ENCODE data around the gene TMEM131L.

The TMEM131L gene

DNA sequence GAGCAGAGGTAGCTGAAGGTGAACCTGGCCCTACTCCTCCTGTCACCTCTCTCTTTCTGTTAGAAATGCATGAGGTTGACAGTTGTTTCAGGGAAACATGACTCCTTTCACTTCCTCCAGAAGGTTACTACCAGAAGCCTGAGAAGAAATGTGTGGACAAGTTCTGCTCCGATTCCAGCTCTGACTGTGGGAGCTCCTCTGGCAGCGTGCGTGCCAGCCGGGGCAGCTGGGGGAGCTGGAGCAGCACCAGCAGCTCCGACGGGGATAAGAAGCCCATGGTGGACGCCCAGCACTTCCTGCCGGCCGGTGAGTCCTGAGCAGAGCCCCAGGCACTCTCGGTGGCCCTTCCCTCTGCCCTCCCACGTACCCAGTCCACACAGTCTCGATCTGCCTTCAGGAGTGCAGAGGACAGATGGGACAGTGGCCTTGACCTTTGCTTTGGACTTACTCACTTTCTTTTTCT lies 156.6 kb downstream of the TMEM131L start:
- Mint-ChIP-seq H3K27me3 (no peaks in the 10 kb centered on the region), H3K27ac (peak overlapping the region; percentile 38), H3K4me3 (no peak overlapping the region), H3K4me1 (peaks cover 14% of the 10 kb centered on the region), H3K9me3 (no peaks in the 10 kb centered on the region), H3K36me3 (peaks cover 68% of the 10 kb centered on the region)
- peak; percentile 24 for ATAC-seq

GRCh38 chr4:153623491-153623890 lies 157.3 kb downstream of the TMEM131L start:
- no peak overlapping the region for H3K4me3 Mint-ChIP-seq
- no peak for ATAC-seq

DNA sequence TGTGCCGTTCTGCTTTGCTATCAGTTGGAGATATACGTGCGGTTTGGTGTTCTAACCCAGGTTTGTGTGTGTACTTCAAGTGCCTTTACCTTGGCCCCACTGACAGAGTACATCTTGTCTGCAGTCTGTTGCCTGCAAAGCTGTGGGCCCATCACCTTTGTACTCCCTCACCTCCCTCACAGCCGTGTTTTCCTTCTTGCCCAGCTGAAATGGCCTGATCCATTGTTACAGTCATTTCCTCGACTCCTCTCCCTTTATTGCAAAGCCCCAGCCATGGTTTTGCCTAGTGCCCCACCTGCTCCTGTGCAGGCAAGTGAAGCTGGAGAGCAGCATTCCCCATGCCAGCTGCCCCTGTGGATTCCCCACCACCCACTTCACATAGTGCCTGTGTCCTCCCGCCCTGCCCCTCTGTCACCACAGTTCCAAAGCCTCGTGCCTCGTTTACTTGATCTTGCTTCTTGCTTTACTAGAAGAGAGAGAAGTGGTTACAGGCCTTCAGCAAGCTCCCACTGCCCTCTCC lies 162.7 kb downstream of the TMEM131L start:
- ATAC-seq, result no peak
- H3K4me1 Mint-ChIP-seq, result no peaks in the 10 kb centered on the region
- H3K9me3 Mint-ChIP-seq, result no peaks in the 10 kb centered on the region
- H3K36me3 Mint-ChIP-seq, result peaks cover 81% of the 10 kb centered on the region
- H3K27me3 Mint-ChIP-seq, result no peaks in the 10 kb centered on the region
- H3K4me3 Mint-ChIP-seq, result no peak overlapping the region
- no peak overlapping the region for H3K27ac Mint-ChIP-seq

More at GRCh38 chr4:153623491-153623890, 157.3 kb downstream of the TMEM131L start:
- H3K36me3 Mint-ChIP-seq, result peaks cover 71% of the 10 kb centered on the region
- H3K27ac Mint-ChIP-seq, result peak overlapping the region; percentile 38
- no peaks in the 10 kb centered on the region for H3K27me3 Mint-ChIP-seq
- no peaks in the 10 kb centered on the region for H3K9me3 Mint-ChIP-seq
- peaks cover 14% of the 10 kb centered on the region for H3K4me1 Mint-ChIP-seq

- Mint-ChIP-seq H3K27ac (peak overlapping the region; percentile 28), H3K4me3 (no peak overlapping the region), H3K4me1 (no peaks in the 10 kb centered on the region), H3K36me3 (peaks cover 86% of the 10 kb centered on the region), H3K27me3 (no peaks in the 10 kb centered on the region), H3K9me3 (no peaks in the 10 kb centered on the region)
- no peak for ATAC-seq
Measured at GRCh38 chr4:153629776-153630175, 163.6 kb downstream of the TMEM131L start.

DNA sequence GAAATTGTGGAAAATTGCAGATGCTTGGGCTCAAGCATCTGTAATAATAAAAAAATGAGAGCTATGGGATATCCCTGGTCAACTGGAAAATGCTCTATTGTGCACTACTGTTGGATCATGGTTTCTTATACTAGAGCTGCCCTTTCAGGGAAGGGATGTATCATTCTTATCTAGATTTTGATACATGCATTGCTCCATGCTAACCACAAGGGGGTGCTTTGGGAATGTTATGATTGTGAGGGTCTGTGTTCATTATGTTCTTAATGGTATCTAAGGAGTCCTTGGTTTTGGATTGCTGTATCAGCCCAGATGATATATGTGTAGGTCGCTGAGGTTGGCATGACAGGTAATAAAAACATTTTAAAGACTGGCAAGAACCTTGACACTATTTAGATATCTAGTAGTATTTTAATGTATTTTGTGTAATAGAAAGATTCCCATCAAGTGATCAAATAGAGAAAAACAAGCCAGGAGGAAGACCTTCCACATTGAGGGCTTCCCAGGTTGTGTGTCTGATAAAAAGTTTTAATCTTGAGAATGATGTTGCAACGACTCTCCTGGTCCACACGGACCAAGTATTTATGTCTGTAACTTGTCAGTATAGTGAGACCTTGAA lies 168.7 kb downstream of the TMEM131L start:
- Mint-ChIP-seq H3K4me3 (no peak overlapping the region), H3K27me3 (no peaks in the 10 kb centered on the region), H3K36me3 (peaks cover 75% of the 10 kb centered on the region), H3K4me1 (peaks cover 7% of the 10 kb centered on the region), H3K9me3 (no peaks in the 10 kb centered on the region), H3K27ac (no peak overlapping the region)
- no peak for ATAC-seq

- peaks cover 65% of the 10 kb centered on the region for H3K36me3 Mint-ChIP-seq
- H3K27ac Mint-ChIP-seq, result no peak overlapping the region
- no peaks in the 10 kb centered on the region for H3K9me3 Mint-ChIP-seq
- no peak overlapping the region for H3K4me3 Mint-ChIP-seq
- no peaks in the 10 kb centered on the region for H3K27me3 Mint-ChIP-seq
- no peak for ATAC-seq
- peaks cover 12% of the 10 kb centered on the region for H3K4me1 Mint-ChIP-seq
Measured at GRCh38 chr4:153635846-153636245, 169.7 kb downstream of the TMEM131L start.

DNA sequence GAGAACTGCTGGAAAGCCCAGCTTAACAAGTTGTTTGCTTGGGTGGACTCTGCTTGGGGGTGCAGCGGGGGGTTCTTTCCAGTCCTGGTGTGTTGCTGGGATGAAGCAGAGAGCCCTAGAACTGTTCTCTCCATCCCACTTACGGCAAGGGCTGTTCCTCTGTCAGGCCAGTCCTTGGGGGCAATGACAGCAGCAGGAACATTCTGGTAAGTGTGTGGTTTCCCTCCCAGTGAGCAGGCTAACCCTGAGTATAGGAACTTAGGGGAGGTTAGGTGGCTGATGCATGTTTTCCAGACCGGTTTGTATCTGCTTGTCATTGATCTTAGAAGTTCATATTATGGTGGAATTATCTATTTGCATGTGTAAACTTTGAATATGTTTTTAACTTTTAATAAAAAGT lies 171.0 kb downstream of the TMEM131L start:
- H3K27ac Mint-ChIP-seq, result no peak overlapping the region
- ATAC-seq, result no peak
- no peaks in the 10 kb centered on the region for H3K9me3 Mint-ChIP-seq
- H3K27me3 Mint-ChIP-seq, result no peaks in the 10 kb centered on the region
- peaks cover 55% of the 10 kb centered on the region for H3K36me3 Mint-ChIP-seq
- no peak overlapping the region for H3K4me3 Mint-ChIP-seq
- peaks cover 21% of the 10 kb centered on the region for H3K4me1 Mint-ChIP-seq

DNA sequence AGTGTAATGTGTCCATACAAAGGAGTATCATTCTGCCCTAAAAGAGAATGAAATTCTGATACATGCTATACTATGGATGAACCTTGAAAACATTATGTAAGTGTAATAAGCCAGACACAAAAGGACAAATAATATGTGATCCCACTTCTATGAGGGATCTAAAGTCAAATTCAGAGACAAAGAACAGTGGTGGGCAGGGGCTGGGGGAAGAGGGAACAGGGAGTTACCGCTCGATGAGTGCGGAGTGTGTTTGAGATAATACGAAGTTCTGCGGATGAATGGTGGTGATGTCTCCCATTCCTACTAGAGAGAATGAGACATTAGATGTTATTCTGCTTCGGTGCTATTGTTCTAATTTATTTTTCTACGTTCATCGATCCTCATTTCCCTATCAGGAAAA lies 171.9 kb downstream of the TMEM131L start:
- Mint-ChIP-seq H3K36me3 (peaks cover 48% of the 10 kb centered on the region), H3K27me3 (no peaks in the 10 kb centered on the region), H3K27ac (no peak overlapping the region), H3K9me3 (no peaks in the 10 kb centered on the region), H3K4me3 (no peak overlapping the region), H3K4me1 (peaks cover 21% of the 10 kb centered on the region)
- ATAC-seq, result no peak

DNA sequence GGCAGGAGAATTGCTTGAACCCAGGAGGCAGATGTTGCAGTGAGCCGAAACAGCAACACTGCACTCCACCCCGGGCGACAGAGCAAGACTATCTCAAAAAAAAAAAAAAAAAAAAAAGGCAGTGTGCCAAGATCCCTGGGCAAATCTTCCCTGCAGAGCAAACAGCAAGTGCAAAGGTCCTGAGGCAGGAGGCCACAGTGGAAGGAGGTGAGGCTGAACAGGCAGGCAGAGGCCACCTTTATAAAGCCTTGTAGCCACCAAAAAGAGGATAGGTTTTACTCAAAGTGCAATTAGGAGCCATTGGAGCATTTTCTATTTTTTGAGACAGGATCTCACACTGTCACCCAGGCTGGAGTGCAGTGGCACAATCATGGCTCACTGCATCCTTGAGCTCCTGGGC lies 172.8 kb downstream of the TMEM131L start:
- no peak overlapping the region for H3K27ac Mint-ChIP-seq
- peaks cover 46% of the 10 kb centered on the region for H3K36me3 Mint-ChIP-seq
- H3K9me3 Mint-ChIP-seq, result no peaks in the 10 kb centered on the region
- H3K27me3 Mint-ChIP-seq, result no peaks in the 10 kb centered on the region
- H3K4me3 Mint-ChIP-seq, result no peak overlapping the region
- no peak for ATAC-seq
- peaks cover 21% of the 10 kb centered on the region for H3K4me1 Mint-ChIP-seq

- Mint-ChIP-seq H3K9me3 (no peaks in the 10 kb centered on the region), H3K4me3 (no peak overlapping the region), H3K4me1 (peaks cover 21% of the 10 kb centered on the region), H3K27me3 (no peaks in the 10 kb centered on the region), H3K27ac (peak overlapping the region; percentile 38), H3K36me3 (peaks cover 34% of the 10 kb centered on the region)
- no peak for ATAC-seq
Measured at GRCh38 chr4:153639833-153640802, 174.0 kb downstream of the TMEM131L start.

GRCh38 chr4:153641532-153641931 lies 175.4 kb downstream of the TMEM131L start:
- H3K36me3 Mint-ChIP-seq, result peaks cover 20% of the 10 kb centered on the region
- no peaks in the 10 kb centered on the region for H3K9me3 Mint-ChIP-seq
- H3K27ac Mint-ChIP-seq, result peak overlapping the region; percentile 54
- no peaks in the 10 kb centered on the region for H3K27me3 Mint-ChIP-seq
- peaks cover 21% of the 10 kb centered on the region for H3K4me1 Mint-ChIP-seq
- H3K4me3 Mint-ChIP-seq, result no peak overlapping the region
- ATAC-seq, result peak; percentile 55

DNA sequence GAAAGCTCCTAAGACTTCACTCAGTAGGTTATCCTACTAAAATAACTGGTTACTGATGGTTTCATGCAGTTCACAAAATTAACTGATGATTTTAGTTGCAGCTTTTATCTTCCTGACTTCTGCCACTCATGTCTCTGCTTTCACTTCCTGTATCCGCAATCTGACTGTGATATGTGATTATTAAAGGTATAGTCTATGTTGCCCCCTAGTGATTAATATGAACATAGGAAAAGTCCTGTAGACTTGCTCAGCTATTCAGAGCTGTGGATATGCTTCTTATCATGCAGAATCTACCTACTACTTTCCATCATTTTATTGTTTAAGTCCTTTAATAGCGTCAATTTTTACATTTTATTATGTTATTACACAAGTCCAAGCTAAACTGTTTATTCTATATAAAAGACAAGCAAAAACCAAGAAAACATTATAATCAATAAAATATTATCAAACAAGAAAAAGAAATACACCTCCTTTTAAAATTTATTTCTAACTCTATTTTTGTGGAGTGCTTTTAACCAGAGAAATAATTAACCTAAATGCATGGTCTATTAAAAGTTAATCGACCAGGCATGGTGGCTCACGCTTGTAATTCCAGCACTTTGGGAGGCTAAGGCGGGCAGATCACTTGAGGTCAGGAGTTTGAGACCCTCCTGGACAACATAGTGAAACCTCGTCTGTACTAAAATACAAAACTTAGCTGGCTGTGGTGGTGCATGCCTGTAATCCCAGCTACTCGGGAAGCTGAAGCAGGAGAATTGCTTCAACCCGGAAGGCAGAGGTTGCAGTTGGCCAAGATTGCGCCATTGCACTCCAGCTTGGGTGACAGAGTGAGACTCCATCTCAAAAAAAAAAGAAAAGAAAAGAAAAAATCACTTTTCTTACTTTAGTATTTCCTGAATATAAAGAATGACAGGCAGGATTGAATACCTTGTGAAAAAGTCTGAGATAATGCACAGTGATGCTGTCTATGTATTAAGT lies 177.5 kb downstream of the TMEM131L start:
- Mint-ChIP-seq H3K4me1 (peaks cover 26% of the 10 kb centered on the region), H3K4me3 (no peak overlapping the region), H3K9me3 (no peaks in the 10 kb centered on the region), H3K36me3 (peaks cover under 1% of the 10 kb centered on the region), H3K27me3 (no peaks in the 10 kb centered on the region), H3K27ac (no peak overlapping the region)
- ATAC-seq, result peak; percentile 88

GRCh38 chr4:153645183-153645582 lies 179.0 kb downstream of the TMEM131L start:
- Mint-ChIP-seq H3K27ac (no peak overlapping the region), H3K4me3 (no peak overlapping the region), H3K36me3 (no peaks in the 10 kb centered on the region), H3K9me3 (no peaks in the 10 kb centered on the region), H3K4me1 (peaks cover 16% of the 10 kb centered on the region), H3K27me3 (no peaks in the 10 kb centered on the region)
- no peak for ATAC-seq

DNA sequence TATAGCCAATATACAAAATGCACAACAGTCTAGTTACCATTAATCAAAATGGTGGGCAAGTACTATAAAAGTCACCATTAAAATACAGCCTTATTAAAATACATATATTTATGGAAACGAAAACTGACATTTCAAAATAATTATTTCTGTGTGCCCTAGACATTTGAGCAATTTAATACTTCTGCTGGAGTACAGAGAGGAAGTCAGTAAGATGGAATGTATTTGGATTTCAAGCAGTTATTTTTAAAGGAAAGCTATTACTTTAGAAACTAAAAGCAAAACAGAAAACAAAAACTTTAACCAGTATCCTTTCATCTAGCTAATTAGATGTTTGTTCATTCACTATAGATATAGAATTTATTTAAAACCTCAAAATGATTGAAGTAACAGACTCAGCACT lies 180.1 kb downstream of the TMEM131L start:
- Mint-ChIP-seq H3K27ac (no peak overlapping the region), H3K9me3 (no peaks in the 10 kb centered on the region), H3K27me3 (no peaks in the 10 kb centered on the region), H3K4me3 (no peak overlapping the region), H3K36me3 (no peaks in the 10 kb centered on the region), H3K4me1 (peaks cover 17% of the 10 kb centered on the region)
- ATAC-seq, result no peak
